ENCODE measurements around the gene FGFRL1. TPM values are rescaled to one million over a fixed set of nuclear protein-coding genes. Genes with fewer than 3 reads are reported as not detected.

Gene FGFRL1
- total and polyA plus RNA-seq, 2 donors (not counting 1 experiment from before 2014, with no cell fraction given), result 6.1 to 10.0 TPM

- Histone ChIP-seq H3K9ac (ENCODE audit: insufficient read depth, low read length) (peak within 1 kb of the TSS; percentile 7), H4K20me1 (ENCODE audit: control insufficient read depth, extremely low read depth, insufficient read depth, low read length) (no peaks in the 10 kb centered on the region), H3K27me3 (ENCODE audit: control insufficient read depth, insufficient read depth, low read length) (peaks cover 18% of the 10 kb centered on the region), H3K27ac (ENCODE audit: insufficient read depth, low read length) (no peak within 1 kb of the TSS), H3K4me1 (ENCODE audit: control insufficient read depth, extremely low read depth, insufficient read depth, low read length) (no peaks in the 10 kb centered on the region), H3K79me2 (ENCODE audit: control insufficient read depth, insufficient read depth, low read length) (no peaks in the 10 kb centered on the region), H3K36me3 (ENCODE audit: control insufficient read depth, insufficient read depth, low read length) (peaks cover 6% of the 10 kb centered on the region), H3K4me3 (replicated peaks in 1 of 4; ENCODE audit: control extremely low read depth in 1 of 4, insufficient read depth in 1 of 4, low read depth in 3 of 4, low read length in 4 of 4) (no peak within 1 kb of the TSS), H3K4me2 (ENCODE audit: extremely low read depth, insufficient read depth, low read length) (no peak within 1 kb of the TSS), H2AFZ (ENCODE audit: low read length) (no peak within 1 kb of the TSS), H3K9me3 (ENCODE audit: control insufficient read depth, insufficient read depth, low read depth, low read length) (no peaks in the 10 kb centered on the region)
- DNase-seq (ENCODE audit: low read depth in 2 of 2), result no peak
- TF ChIP-seq, protein P1, sequence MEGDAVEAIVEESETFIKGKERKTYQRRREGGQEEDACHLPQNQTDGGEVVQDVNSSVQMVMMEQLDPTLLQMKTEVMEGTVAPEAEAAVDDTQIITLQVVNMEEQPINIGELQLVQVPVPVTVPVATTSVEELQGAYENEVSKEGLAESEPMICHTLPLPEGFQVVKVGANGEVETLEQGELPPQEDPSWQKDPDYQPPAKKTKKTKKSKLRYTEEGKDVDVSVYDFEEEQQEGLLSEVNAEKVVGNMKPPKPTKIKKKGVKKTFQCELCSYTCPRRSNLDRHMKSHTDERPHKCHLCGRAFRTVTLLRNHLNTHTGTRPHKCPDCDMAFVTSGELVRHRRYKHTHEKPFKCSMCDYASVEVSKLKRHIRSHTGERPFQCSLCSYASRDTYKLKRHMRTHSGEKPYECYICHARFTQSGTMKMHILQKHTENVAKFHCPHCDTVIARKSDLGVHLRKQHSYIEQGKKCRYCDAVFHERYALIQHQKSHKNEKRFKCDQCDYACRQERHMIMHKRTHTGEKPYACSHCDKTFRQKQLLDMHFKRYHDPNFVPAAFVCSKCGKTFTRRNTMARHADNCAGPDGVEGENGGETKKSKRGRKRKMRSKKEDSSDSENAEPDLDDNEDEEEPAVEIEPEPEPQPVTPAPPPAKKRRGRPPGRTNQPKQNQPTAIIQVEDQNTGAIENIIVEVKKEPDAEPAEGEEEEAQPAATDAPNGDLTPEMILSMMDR (conservative IDR thresholded peaks at IDR 0.05 in 1 of 2, IDR thresholded peaks at IDR 0.05 in 1 of 2; ENCODE audit: low read depth in 1 of 2, low read length in 2 of 2), result no peak
Measured at GRCh38 chr4:993111-994029, 18.1 kb upstream of the FGFRL1 start, which contains the start of gene SLC26A1. Gene SLC26A1 (minus strand): TSS chr4:993404. CDS start chr4:991703, 1,701 bp downstream.

- H3K9ac ChIP-seq (ENCODE audit: insufficient read depth, low read length), result no peak overlapping the region
Measured at GRCh38 chr4:995311-996026, 16.0 kb upstream of the FGFRL1 start.

More at GRCh38 chr4:995311-996026, 16.0 kb upstream of the FGFRL1 start:
- no peak overlapping the region for H3K27ac ChIP-seq (ENCODE audit: insufficient read depth, low read length)
- H3K9me3 ChIP-seq (ENCODE audit: control insufficient read depth, insufficient read depth, low read depth, low read length), result no peaks in the 10 kb centered on the region
- H4K20me1 ChIP-seq (ENCODE audit: control insufficient read depth, extremely low read depth, insufficient read depth, low read length), result no peaks in the 10 kb centered on the region
- no peak overlapping the region for H2AFZ ChIP-seq (ENCODE audit: low read length)
- H3K79me2 ChIP-seq (ENCODE audit: control insufficient read depth, insufficient read depth, low read length), result no peaks in the 10 kb centered on the region
- no peaks in the 10 kb centered on the region for H3K4me1 ChIP-seq (ENCODE audit: control insufficient read depth, extremely low read depth, insufficient read depth, low read length)
- peaks cover 22% of the 10 kb centered on the region for H3K27me3 ChIP-seq (ENCODE audit: control insufficient read depth, insufficient read depth, low read length)
- H3K4me2 ChIP-seq (ENCODE audit: extremely low read depth, insufficient read depth, low read length), result no peak overlapping the region
- peak; percentile 5 for TF ChIP-seq EZH2 (IDR thresholded peaks at IDR 0.05; ENCODE audit: low read length, missing control alignments)
- TF ChIP-seq, protein P1 (conservative IDR thresholded peaks at IDR 0.05 in 1 of 2, IDR thresholded peaks at IDR 0.05 in 1 of 2; ENCODE audit: low read depth in 1 of 2, low read length in 2 of 2), result no peak
- H3K36me3 ChIP-seq (ENCODE audit: control insufficient read depth, insufficient read depth, low read length), result peaks cover 4% of the 10 kb centered on the region
- DNase-seq (ENCODE audit: low read depth in 2 of 2), result no peak
- H3K4me3 ChIP-seq (replicated peaks in 1 of 4; ENCODE audit: control extremely low read depth in 1 of 4, insufficient read depth in 1 of 4, low read depth in 3 of 4, low read length in 4 of 4), result no peak overlapping the region

Data from fibroblast of lung (primary cell).